ES-I3 (cell line): ENCODE data around the gene FAT2.

ENCODE experiments used
- H3K36me3 ChIP-seq: 2 replicates; pipeline ENCODE4 v1.6.1; 2013; ENCODE audit warnings: mild to moderate bottlenecking, low read length, control low read depth, moderate library complexity; ENCODE audit not compliant: insufficient read depth
- H3K4me1 ChIP-seq: 2 replicates; pipeline ENCODE4 v1.6.1; 2013; ENCODE audit warnings: mild to moderate bottlenecking, control low read depth, low read length; ENCODE audit not compliant: insufficient read depth
- H3K9ac ChIP-seq: 2 replicates; pipeline ENCODE4 v1.6.1; 2013; ENCODE audit warnings: low read depth, mild to moderate bottlenecking, low read length, moderate library complexity
- H3K9me3 ChIP-seq: 2 replicates; pipeline ENCODE4 v1.6.1; 2013; ENCODE audit warnings: mild to moderate bottlenecking, low read length, moderate library complexity; ENCODE audit not compliant: control insufficient read depth, insufficient read depth

The FAT2 gene

GRCh38 chr5:151619812-151620460 lies 28.8 kb upstream of the FAT2 start:
- Histone ChIP-seq H3K9me3 (peaks cover 3% of the 10 kb centered on the region; the same call in 1 of the 2 replicates), H3K4me1 (peaks cover 43% of the 10 kb centered on the region), H3K36me3 (no peaks in the 10 kb centered on the region), H3K9ac (peak overlapping the region; percentile 1; the same call in 1 of the 2 replicates)

GRCh38 chr5:151618907-151619306 lies 27.8 kb upstream of the FAT2 start:
- Histone ChIP-seq H3K4me1 (peaks cover 43% of the 10 kb centered on the region), H3K36me3 (no peaks in the 10 kb centered on the region), H3K9me3 (peaks cover 3% of the 10 kb centered on the region; the same call in 1 of the 2 replicates), H3K9ac (no peak overlapping the region)

- no peak overlapping the region for H3K9ac ChIP-seq
- H3K4me1 ChIP-seq = peaks cover 46% of the 10 kb centered on the region
- H3K36me3 ChIP-seq = no peaks in the 10 kb centered on the region
- H3K9me3 ChIP-seq = peaks cover 3% of the 10 kb centered on the region; the same call in 1 of the 2 replicates
These were observed 26.9 kb upstream of the FAT2 start for GRCh38 chr5:151617841-151618710.

GRCh38 chr5:151617383-151617840 lies 26.3 kb upstream of the FAT2 start:
- peaks cover 3% of the 10 kb centered on the region; the same call in 1 of the 2 replicates for H3K9me3 ChIP-seq
- no peak overlapping the region for H3K9ac ChIP-seq
- no peaks in the 10 kb centered on the region for H3K36me3 ChIP-seq
- peaks cover 48% of the 10 kb centered on the region for H3K4me1 ChIP-seq

GRCh38 chr5:151615431-151615830 lies 24.3 kb upstream of the FAT2 start:
- no peaks in the 10 kb centered on the region for H3K36me3 ChIP-seq
- no peak overlapping the region for H3K9ac ChIP-seq
- H3K4me1 ChIP-seq = peaks cover 42% of the 10 kb centered on the region
- peaks cover 3% of the 10 kb centered on the region; the same call in 1 of the 2 replicates for H3K9me3 ChIP-seq

GRCh38 chr5:151614565-151614964 lies 23.4 kb upstream of the FAT2 start:
- no peaks in the 10 kb centered on the region for H3K36me3 ChIP-seq
- peaks cover 33% of the 10 kb centered on the region for H3K4me1 ChIP-seq
- no peak overlapping the region for H3K9ac ChIP-seq
- H3K9me3 ChIP-seq = peaks cover 3% of the 10 kb centered on the region; the same call in 1 of the 2 replicates

- H3K4me1 ChIP-seq = peaks cover 22% of the 10 kb centered on the region
- H3K36me3 ChIP-seq = no peaks in the 10 kb centered on the region
- H3K9ac ChIP-seq = no peak overlapping the region
- no peaks in the 10 kb centered on the region for H3K9me3 ChIP-seq
These were observed 21.7 kb upstream of the FAT2 start for GRCh38 chr5:151612689-151613427.

- Histone ChIP-seq H3K36me3 (no peaks in the 10 kb centered on the region), H3K9ac (no peak overlapping the region), H3K9me3 (no peaks in the 10 kb centered on the region), H3K4me1 (peaks cover 15% of the 10 kb centered on the region)
These were observed 20.1 kb upstream of the FAT2 start for GRCh38 chr5:151611127-151611775.

GRCh38 chr5:151608522-151608921 lies 17.4 kb upstream of the FAT2 start:
- Histone ChIP-seq H3K9me3 (no peaks in the 10 kb centered on the region), H3K9ac (no peak overlapping the region)

GRCh38 chr5:151607304-151607703 lies 16.2 kb upstream of the FAT2 start:
- Histone ChIP-seq H3K9ac (no peak overlapping the region), H3K9me3 (no peaks in the 10 kb centered on the region), H3K36me3 (no peaks in the 10 kb centered on the region), H3K4me1 (no peaks in the 10 kb centered on the region)

More at GRCh38 chr5:151608522-151608921, 17.4 kb upstream of the FAT2 start:
- H3K36me3 ChIP-seq = no peaks in the 10 kb centered on the region
- peaks cover 6% of the 10 kb centered on the region for H3K4me1 ChIP-seq

- H3K9me3 ChIP-seq = no peaks in the 10 kb centered on the region
These were observed 14.4 kb upstream of the FAT2 start for GRCh38 chr5:151605559-151605958.

GRCh38 chr5:151602806-151603205 lies 11.7 kb upstream of the FAT2 start:
- Histone ChIP-seq H3K9ac (no peak overlapping the region), H3K9me3 (no peaks in the 10 kb centered on the region), H3K36me3 (no peaks in the 10 kb centered on the region), H3K4me1 (peaks cover 4% of the 10 kb centered on the region)

More at GRCh38 chr5:151605559-151605958, 14.4 kb upstream of the FAT2 start:
- H3K4me1 ChIP-seq = no peaks in the 10 kb centered on the region
- no peak overlapping the region for H3K9ac ChIP-seq
- H3K36me3 ChIP-seq = no peaks in the 10 kb centered on the region

GRCh38 chr5:151601391-151601790 lies 10.3 kb upstream of the FAT2 start:
- Histone ChIP-seq H3K36me3 (no peaks in the 10 kb centered on the region), H3K4me1 (peaks cover 14% of the 10 kb centered on the region), H3K9me3 (no peaks in the 10 kb centered on the region), H3K9ac (no peak overlapping the region)
